ENCODE measurements around the gene SIX5.

GRCh38 chr19:45800070-45800553, 31.1 kb upstream of the SIX5 start:
- TF ChIP-seq, protein P1, sequence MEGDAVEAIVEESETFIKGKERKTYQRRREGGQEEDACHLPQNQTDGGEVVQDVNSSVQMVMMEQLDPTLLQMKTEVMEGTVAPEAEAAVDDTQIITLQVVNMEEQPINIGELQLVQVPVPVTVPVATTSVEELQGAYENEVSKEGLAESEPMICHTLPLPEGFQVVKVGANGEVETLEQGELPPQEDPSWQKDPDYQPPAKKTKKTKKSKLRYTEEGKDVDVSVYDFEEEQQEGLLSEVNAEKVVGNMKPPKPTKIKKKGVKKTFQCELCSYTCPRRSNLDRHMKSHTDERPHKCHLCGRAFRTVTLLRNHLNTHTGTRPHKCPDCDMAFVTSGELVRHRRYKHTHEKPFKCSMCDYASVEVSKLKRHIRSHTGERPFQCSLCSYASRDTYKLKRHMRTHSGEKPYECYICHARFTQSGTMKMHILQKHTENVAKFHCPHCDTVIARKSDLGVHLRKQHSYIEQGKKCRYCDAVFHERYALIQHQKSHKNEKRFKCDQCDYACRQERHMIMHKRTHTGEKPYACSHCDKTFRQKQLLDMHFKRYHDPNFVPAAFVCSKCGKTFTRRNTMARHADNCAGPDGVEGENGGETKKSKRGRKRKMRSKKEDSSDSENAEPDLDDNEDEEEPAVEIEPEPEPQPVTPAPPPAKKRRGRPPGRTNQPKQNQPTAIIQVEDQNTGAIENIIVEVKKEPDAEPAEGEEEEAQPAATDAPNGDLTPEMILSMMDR (IDR thresholded peaks at IDR 0.05; ENCODE audit: insufficient read depth, low read depth, low read length): no peak
- no peak for TF ChIP-seq EZH2 (IDR thresholded peaks at IDR 0.05; ENCODE audit: insufficient read depth, low read length)
